SHP77 treated with DMSO at 0.1 percent for 48 hours (cell line): ENCODE measurements around the gene MAT2B.

Experiments
- DNase-seq: peaks from one replicate; lab custom pipeline; 2025; lab: John Stamatoyannopoulos, UW

MAT2B gene

DNA sequence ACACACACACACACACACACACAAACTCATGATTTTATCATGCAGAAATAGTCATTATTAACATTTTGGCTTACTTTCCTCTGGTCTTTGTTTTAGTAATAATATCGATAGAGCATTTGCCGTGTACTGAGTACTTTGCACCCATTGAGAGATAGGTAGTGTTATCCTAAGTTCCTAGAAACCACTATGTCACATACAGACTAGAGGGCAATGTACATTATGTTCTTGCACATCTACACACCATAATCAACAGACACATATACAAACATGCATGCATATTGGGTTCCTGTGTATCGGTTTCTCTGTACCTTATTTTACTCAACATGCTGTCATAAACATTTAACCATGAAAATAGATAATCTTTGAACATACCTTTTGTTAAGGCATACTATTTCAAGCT is 45.7 kb downstream of the MAT2B start:
- no peak for DNase-seq

DNA sequence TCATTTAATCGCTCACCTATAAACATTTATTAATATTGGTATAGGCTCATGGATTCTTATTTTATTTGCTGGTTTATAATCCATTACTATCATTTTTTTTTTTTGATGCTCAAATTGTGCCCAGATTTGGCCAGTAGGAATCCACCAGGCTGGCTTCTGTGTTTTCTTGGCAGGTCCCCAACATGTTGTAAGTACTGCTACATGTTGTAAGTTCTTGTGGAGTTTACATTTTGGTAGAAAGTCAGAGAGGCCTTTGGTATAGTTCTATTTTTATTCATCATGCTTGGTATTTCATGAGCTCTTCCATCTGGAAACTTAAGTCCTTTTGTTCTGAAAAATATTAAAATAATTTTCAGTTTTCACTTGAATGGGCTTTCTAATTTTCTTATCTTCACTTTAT is 47.1 kb downstream of the MAT2B start:
- no peak for DNase-seq

DNA sequence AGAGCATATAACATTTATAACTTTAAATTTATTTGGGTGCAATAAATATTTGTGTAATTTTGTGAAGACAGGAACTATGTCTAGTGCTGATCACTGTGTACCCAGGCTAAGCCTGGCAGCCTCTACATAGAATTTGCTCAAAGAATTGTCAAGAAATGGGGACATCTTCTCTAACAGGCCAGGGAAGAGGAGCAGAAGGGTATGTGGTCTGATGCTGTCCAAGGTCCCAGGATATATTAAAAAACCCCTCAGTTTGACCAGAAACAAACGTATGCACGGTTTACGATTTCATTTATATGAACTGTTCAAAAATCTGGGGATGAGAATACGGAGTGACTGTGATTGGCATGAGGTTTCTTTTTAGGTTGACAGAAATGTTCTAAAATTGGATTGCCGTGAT is 55.9 kb downstream of the MAT2B start:
- no peak for DNase-seq

DNA sequence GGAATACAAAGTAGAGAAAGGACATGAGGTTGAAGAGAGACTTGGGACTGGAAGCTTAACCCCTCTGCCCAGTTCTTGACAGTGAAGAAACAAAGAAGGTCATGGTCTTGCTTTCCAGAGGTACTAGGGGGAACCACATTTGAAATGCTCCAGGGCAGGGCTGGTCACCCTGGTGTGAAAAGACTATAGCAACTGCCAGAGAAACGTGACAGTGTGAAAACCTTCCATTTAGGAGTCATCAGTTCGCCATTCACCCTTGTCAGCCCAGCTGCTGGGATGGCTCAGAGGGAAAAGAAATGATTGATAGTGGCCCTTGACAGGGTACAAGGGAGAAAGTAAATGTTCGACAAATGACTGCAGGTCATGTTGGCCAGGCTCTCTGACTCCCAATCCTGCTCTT is 56.7 kb downstream of the MAT2B start:
- no peak for DNase-seq

DNA sequence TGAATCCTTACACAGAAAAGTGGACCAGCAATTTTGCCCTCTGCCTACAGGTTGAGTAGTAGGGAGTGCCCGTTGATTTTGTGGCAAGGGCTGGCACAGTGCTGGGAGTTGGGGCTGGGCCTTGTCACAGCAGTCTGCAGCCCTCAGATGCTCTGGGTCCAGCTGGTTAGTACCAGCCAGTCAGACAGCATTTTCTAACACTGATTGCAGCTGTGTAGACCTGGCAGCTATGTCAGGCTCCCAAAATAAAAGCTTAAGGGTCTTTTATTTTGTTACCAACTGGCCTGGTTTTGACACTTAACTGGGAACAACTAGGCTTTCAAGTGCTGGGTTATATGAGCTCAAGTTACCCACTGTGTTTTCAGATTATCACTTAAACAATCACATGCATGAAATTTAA is 57.7 kb downstream of the MAT2B start:
- DNase-seq = no peak

DNA sequence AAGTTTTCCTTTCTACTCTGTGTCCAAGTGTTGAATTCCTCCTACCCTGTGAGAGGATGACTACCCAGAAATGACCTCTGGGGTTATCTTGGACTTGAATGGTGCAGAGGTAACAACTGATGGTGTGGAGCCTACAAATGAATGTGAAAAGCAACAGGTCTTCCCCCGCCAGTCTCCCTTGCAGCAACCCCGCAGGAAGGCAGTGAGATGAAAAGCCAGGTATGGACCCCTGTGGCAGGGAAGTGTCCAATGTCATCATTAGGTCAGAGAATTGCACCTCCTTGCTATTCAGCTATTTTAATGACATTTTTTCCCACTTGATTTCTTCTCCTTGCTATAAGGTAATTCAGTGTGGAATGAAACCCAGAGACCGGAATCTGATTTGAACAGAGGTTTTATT is 58.5 kb downstream of the MAT2B start:
- no peak for DNase-seq

DNA sequence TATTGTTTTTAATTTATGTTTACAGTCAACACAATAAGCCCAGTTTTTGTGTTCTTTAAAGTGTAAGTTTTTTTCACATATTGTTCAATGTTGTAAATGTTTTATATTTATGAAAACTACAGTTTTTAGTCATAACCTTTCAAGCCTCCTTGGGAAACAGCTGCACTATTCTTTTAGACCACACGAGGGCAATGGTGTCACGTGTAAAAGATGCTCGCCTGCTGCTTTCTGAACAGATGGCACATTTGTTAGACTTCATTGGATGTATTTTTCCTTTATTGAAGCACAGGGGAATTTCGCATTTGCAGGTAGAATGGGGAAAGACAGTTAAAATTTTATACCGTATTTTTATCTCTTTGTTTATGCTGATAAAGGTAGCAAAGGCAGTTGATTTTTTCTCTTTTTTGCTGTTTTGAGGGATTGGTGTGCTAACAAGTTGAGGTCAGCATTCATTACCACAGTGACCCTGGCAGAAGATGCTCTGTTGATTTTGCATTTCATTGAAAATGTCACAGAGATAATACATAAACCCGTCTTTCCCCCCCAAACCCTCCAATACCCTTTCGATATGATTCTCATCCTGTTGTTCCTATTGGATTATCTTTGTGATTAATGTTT is 59.0 kb downstream of the MAT2B start:
- DNase-seq = peak; percentile 54

DNA sequence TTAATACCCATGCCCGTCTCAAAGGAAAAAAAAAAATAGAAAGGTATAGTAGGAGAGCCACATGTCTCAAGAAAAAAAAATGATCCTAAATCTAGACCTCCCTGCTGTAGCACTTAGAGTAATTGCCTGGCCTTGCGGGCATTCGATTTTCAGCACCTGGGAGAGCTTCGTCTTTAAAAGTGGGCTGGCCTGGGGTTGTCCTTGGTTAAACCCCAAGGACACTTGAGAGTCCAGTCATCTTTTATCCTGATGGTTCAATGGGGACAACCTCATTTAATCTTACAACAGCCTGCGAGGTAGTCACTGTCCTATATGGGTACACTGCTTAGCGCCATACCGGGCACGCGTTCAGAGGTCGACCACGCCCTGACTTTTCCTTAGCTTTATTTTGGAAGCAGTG is 60.1 kb downstream of the MAT2B start:
- DNase-seq = no peak

DNA sequence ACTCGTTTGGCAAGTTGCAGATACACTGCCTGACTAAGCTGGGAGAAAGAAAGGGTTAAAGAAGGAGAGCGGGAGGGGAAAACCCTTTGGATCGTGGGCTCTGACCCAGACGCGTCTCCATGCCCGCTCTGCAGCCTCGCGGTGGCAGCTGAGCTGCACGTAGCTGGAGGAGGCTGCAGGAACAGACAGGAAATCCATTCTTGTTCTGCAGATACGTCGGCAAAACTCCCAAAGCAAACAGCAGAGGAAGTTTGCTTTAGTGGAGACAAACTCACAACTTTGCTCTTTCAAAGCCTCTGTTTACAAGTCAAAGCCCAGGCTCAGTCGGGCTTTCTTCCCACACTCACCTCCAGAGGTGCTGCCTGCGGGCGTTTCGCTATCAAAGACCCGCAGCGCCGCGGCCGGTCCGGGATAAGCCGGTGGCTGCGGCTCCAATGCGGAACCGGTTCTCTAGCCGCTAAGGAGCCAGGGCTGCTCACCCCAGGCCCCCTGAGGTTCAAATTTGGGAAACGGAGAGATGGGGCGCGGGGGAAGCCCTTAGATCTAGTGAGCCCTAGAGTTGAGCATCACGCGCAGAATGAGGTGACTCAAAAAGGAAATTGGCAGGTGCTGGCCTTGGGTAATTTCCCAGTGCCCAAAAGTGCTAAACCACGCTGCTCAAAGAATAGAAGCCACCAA is 60.7 kb downstream of the MAT2B start:
- DNase-seq = no peak

DNA sequence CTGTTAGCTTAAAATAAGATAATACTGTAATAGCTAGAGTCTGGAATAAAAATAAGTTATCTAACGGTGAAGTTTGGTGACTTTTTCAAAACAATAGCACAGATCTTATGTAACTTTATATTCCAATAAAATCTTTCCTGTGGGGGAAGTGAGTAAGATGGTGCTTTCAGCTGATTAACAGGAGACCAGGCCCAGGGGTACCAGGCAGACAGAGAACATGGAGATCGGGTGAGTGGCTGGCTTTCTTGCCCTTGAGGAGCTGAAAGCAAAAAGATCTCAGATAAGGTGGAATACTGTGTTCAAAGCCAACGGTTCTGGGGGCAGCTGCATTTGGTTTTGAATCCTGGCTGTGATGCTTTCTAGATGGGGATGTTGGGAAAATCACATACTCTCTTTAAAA is 61.3 kb downstream of the MAT2B start:
- DNase-seq = no peak

DNA sequence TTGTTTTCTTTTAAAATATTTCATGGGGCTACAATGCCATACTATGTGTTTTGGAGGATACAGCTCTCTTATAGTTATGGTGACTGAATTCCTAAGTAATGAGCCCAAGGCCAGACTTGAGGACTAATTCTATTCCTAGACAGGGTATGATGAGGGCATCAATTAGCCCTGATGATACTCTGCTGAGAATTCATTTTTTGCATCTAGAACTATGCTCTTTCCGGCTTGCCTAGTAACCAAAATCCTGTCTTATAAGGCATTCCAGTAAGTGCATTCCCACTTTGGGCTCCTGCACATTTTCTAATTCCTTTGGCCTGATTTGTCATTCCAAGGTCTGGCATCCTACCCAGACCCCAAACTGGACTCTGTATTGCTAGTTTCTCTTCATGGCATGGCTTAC is 62.4 kb downstream of the MAT2B start:
- no peak for DNase-seq
